CD8-positive, alpha-beta memory T cell (primary cell): ENCODE results near the gene CNTN2. TPM values are rescaled to one million over a fixed set of nuclear protein-coding genes. Genes with fewer than 3 reads are reported as not detected.
A peak's percentile ranks its signal among the peaks of the same experiment; 100 is the strongest.

Source experiments
- CTCF ChIA-PET: fragments of 350-600 bp; sonication (Branson Sonifier 250); formaldehyde crosslinking; loops from one replicate; lab custom pipeline; 2021; ENCODE audit warnings: antibody characterized with exemption; lab: Charles Lee
- POLR2A ChIA-PET: fragments of 350-600 bp; sonication (Branson Sonifier 250); formaldehyde crosslinking; loops from one replicate; lab custom pipeline; 2021; ENCODE audit warnings: antibody characterized with exemption; lab: Charles Lee
- DNase-seq, 5 donors: peaks; one replicate each; pipeline versions ENCODE4 v3.0.0 to v3.0.0-alpha.2; 2020 to 2022; ENCODE audit warnings: mixed read lengths in 1 of 5
- H3K27ac ChIP-seq: one replicate; pipeline ENCODE4 v1.7.0; 2013; ENCODE audit warnings: low read depth, mild to moderate bottlenecking, low read length, moderate library complexity
- H3K27me3 ChIP-seq: 2 replicates; pipeline ENCODE4 v1.7.0; 2013; ENCODE audit warnings: low read length, mild to moderate bottlenecking; ENCODE audit not compliant: insufficient read depth, poor library complexity, severe bottlenecking
- H3K36me3 ChIP-seq: 2 replicates; pipeline ENCODE4 v1.7.0; 2013; ENCODE audit warnings: mild to moderate bottlenecking, low read length, moderate library complexity; ENCODE audit not compliant: insufficient read depth
- H3K4me1 ChIP-seq: 2 replicates; pipeline ENCODE4 v1.7.0; 2013; ENCODE audit warnings: mild to moderate bottlenecking, low read length, moderate library complexity; ENCODE audit not compliant: insufficient read depth
- H3K4me3 ChIP-seq: 2 replicates; pipeline ENCODE4 v1.7.0; 2013; ENCODE audit warnings: mild to moderate bottlenecking, low read length
- H3K9me3 ChIP-seq: 2 replicates; pipeline ENCODE4 v1.7.0; 2013; ENCODE audit warnings: mild to moderate bottlenecking, low read length
- H3K27ac Mint-ChIP-seq, 8 donors: one replicate each; pipeline ENCODE4 v1.8.0; 2020 to 2021; ENCODE audit warnings: mixed read lengths in 8 of 8, mild to moderate bottlenecking in 6 of 8, inconsistent platforms in 3 of 8, moderate library complexity in 3 of 8
- H3K27me3 Mint-ChIP-seq, 2 donors: one replicate each; pipeline ENCODE4 v1.8.0; 2020 to 2021; ENCODE audit warnings: mixed read lengths in 2 of 2, mild to moderate bottlenecking in 1 of 2, moderate library complexity in 1 of 2
- H3K36me3 Mint-ChIP-seq, 3 donors: one replicate each; pipeline ENCODE4 v1.8.0; 2020 to 2021; ENCODE audit warnings: mixed read lengths in 3 of 3, inconsistent platforms in 1 of 3, mild to moderate bottlenecking in 1 of 3
- H3K4me1 Mint-ChIP-seq, 3 donors: one replicate each; pipeline ENCODE4 v1.8.0; 2020 to 2021; ENCODE audit warnings: mixed read lengths in 3 of 3, inconsistent platforms in 1 of 3, mild to moderate bottlenecking in 1 of 3
- H3K4me3 Mint-ChIP-seq, 7 donors: one replicate each; pipeline ENCODE4 v1.8.0; 2020 to 2021; ENCODE audit warnings: mixed read lengths in 7 of 7, mild to moderate bottlenecking in 6 of 7, moderate library complexity in 4 of 7, inconsistent platforms in 2 of 7
- H3K9me3 Mint-ChIP-seq, 5 donors: one replicate each; pipeline ENCODE4 v1.8.0; 2020 to 2022; ENCODE audit warnings: mixed read lengths in 5 of 5, mild to moderate bottlenecking in 3 of 5, moderate library complexity in 2 of 5, inconsistent platforms in 1 of 5
- polyA plus RNA-seq: library from polyadenylated mRNA; unstranded; fragments of 300-500 nt; fragmentation: Illumina TruSeq; gene quantifications from one replicate; pipeline ENCODE4 v1.2.3, GENCODE V29; 2021
- total RNA-seq, 2 experiments: library from RNA; stranded (reverse); gene quantifications; one replicate each; pipeline ENCODE4 v1.2.3, GENCODE V29; 2021

The CNTN2 gene
- total and polyA plus RNA-seq, 3 experiments from 2014 or later, result not detected

DNA sequence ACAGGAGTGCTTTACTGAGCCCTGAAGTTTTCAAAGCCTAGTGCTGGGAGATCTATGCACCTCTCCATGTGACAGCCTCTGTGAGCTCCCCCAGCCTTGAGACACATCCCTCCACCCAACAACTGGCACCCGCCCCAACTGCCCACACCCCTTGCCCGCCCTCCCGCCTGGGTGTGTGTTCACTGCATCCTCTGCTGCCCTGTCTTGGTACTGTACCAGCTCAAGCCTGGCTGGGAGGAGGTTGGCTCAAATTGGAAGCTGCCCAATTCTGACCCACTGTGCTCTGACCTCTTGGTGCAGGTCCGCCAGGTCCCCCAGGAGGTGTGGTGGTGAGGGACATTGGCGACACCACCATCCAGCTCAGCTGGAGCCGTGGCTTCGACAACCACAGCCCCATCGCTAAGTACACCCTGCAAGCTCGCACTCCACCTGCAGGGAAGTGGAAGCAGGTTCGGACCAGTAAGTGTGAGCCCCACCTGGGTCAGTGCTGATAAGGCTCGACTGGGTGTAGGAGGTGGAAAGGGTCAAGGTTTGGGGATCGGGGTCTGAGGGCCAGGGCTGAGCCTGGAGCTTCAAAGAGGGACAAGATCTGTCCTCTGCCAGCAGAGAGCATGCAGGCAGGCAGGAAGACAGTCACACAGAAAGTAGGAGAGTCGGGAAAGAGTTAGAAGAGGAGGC lies 23.3 kb downstream of the CNTN2 start:
- Mint-ChIP-seq H3K27ac (peak overlapping the region in 1 of 8 donors; percentile 63), H3K27me3 (no peaks in the 10 kb centered on the region), H3K4me1 (no peaks in the 10 kb centered on the region), H3K4me3 (no peak overlapping the region), H3K36me3 (no peaks in the 10 kb centered on the region), H3K9me3 (no peaks in the 10 kb centered on the region)
- no peaks in the 10 kb centered on the region for H3K4me1 ChIP-seq
- POLR2A ChIA-PET, result no interaction called here
- DNase-seq, result no peak
- no peaks in the 10 kb centered on the region for H3K9me3 ChIP-seq
- no peak overlapping the region for H3K4me3 ChIP-seq
- H3K27me3 ChIP-seq, result no peaks in the 10 kb centered on the region
- CTCF ChIA-PET, result no interaction called here
- no peaks in the 10 kb centered on the region for H3K36me3 ChIP-seq
- no peak overlapping the region for H3K27ac ChIP-seq

GRCh38 chr1:205067031-205067430 lies 24.0 kb downstream of the CNTN2 start:
- no peak overlapping the region for H3K4me3 ChIP-seq
- H3K4me1 Mint-ChIP-seq, result no peaks in the 10 kb centered on the region
- H3K27me3 ChIP-seq, result no peaks in the 10 kb centered on the region
- no peaks in the 10 kb centered on the region for H3K36me3 Mint-ChIP-seq
- no peak for DNase-seq
- CTCF ChIA-PET, result no interaction called here
- no peaks in the 10 kb centered on the region for H3K27me3 Mint-ChIP-seq
- no peaks in the 10 kb centered on the region for H3K9me3 Mint-ChIP-seq
- POLR2A ChIA-PET, result no interaction called here
- H3K36me3 ChIP-seq, result no peaks in the 10 kb centered on the region
- no peaks in the 10 kb centered on the region for H3K4me1 ChIP-seq
- no peak overlapping the region for H3K27ac Mint-ChIP-seq
- H3K27ac ChIP-seq, result no peak overlapping the region
- H3K9me3 ChIP-seq, result no peaks in the 10 kb centered on the region
- H3K4me3 Mint-ChIP-seq, result no peak overlapping the region

GRCh38 chr1:205068001-205068400 lies 25.0 kb downstream of the CNTN2 start:
- ChIA-PET CTCF (no interaction called here), POLR2A (no interaction called here)
- Mint-ChIP-seq H3K9me3 (no peaks in the 10 kb centered on the region), H3K36me3 (no peaks in the 10 kb centered on the region), H3K4me1 (no peaks in the 10 kb centered on the region), H3K27ac (peak overlapping the region in 1 of 8 donors; percentile 14), H3K4me3 (no peak overlapping the region), H3K27me3 (no peaks in the 10 kb centered on the region)
- H3K27me3 ChIP-seq, result no peaks in the 10 kb centered on the region
- H3K4me3 ChIP-seq, result no peak overlapping the region
- H3K36me3 ChIP-seq, result no peaks in the 10 kb centered on the region
- no peak for DNase-seq
- no peak overlapping the region for H3K27ac ChIP-seq
- no peaks in the 10 kb centered on the region for H3K9me3 ChIP-seq
- H3K4me1 ChIP-seq, result no peaks in the 10 kb centered on the region

DNA sequence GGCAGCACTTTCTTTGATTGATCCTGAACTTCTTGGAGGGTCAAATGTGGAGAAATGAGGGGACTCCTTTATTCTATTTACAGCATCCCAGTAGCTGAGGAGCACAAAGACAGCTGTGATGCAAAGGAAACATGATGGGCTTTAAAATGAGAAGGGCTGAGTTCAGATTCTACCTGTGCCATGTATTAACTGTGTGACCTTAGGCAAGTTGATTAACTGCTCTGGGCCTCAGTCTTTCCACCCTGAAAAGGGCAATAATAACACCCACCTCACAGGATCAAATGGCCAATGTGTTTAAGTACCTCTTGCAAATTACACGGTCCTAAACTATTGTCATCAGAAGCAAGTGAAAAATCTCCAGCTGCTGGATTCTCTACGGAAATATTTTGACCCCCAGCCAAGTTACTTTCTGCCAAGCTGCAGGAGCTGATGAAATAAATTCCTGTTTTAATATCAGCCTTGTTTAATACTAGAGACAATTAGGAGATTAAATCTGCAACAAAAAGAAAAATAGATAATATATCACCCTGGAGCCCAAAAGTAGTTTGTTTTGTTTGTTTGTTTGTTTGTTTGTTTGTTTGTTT lies 25.5 kb downstream of the CNTN2 start:
- Mint-ChIP-seq H3K27me3 (no peaks in the 10 kb centered on the region), H3K4me1 (no peaks in the 10 kb centered on the region), H3K36me3 (no peaks in the 10 kb centered on the region), H3K9me3 (no peaks in the 10 kb centered on the region), H3K4me3 (no peak overlapping the region), H3K27ac (peak overlapping the region in 1 of 8 donors; percentile 47)
- Histone ChIP-seq H3K4me1 (no peaks in the 10 kb centered on the region), H3K4me3 (no peak overlapping the region), H3K27ac (no peak overlapping the region), H3K36me3 (no peaks in the 10 kb centered on the region), H3K27me3 (no peaks in the 10 kb centered on the region), H3K9me3 (no peaks in the 10 kb centered on the region)
- ChIA-PET CTCF (no interaction called here), POLR2A (no interaction called here)
- no peak for DNase-seq

GRCh38 chr1:205069371-205070125 lies 26.5 kb downstream of the CNTN2 start:
- POLR2A ChIA-PET, result no interaction called here
- no peak overlapping the region for H3K27ac ChIP-seq
- no peak overlapping the region for H3K4me3 ChIP-seq
- Mint-ChIP-seq H3K4me3 (no peak overlapping the region), H3K27me3 (no peaks in the 10 kb centered on the region), H3K9me3 (no peaks in the 10 kb centered on the region), H3K4me1 (no peaks in the 10 kb centered on the region), H3K27ac (no peak overlapping the region), H3K36me3 (no peaks in the 10 kb centered on the region)
- H3K27me3 ChIP-seq, result no peaks in the 10 kb centered on the region
- CTCF ChIA-PET, result no interaction called here
- H3K4me1 ChIP-seq, result no peaks in the 10 kb centered on the region
- H3K9me3 ChIP-seq, result no peaks in the 10 kb centered on the region
- no peak for DNase-seq
- no peaks in the 10 kb centered on the region for H3K36me3 ChIP-seq

- Mint-ChIP-seq H3K27ac (no peak overlapping the region), H3K4me3 (no peak overlapping the region), H3K4me1 (no peaks in the 10 kb centered on the region), H3K9me3 (no peaks in the 10 kb centered on the region), H3K27me3 (peaks cover 0 to 2% of the 10 kb centered on the region in 2 donors), H3K36me3 (no peaks in the 10 kb centered on the region)
- Histone ChIP-seq H3K36me3 (no peaks in the 10 kb centered on the region), H3K4me3 (no peak overlapping the region), H3K9me3 (no peaks in the 10 kb centered on the region), H3K27me3 (no peaks in the 10 kb centered on the region), H3K4me1 (no peaks in the 10 kb centered on the region), H3K27ac (no peak overlapping the region)
- POLR2A ChIA-PET, result no interaction called here
- no peak for DNase-seq
- CTCF ChIA-PET, result interaction anchor here (1.1 kb wide), 1 partner anchor 9 kb away, joined by 5 read pairs; no protein-coding TSS in a partner anchor
Measured at GRCh38 chr1:205071028-205071409, 28.0 kb downstream of the CNTN2 start.

- Histone ChIP-seq H3K4me1 (no peaks in the 10 kb centered on the region), H3K27me3 (no peaks in the 10 kb centered on the region), H3K4me3 (no peak overlapping the region), H3K9me3 (no peaks in the 10 kb centered on the region), H3K36me3 (no peaks in the 10 kb centered on the region), H3K27ac (no peak overlapping the region)
- H3K27ac Mint-ChIP-seq, result no peak overlapping the region
- H3K4me1 Mint-ChIP-seq, result no peaks in the 10 kb centered on the region
- POLR2A ChIA-PET, result interaction anchor here (0.5 kb wide), 1 partner anchor 626 kb away, joined by 3 read pairs; no protein-coding TSS in a partner anchor
- CTCF ChIA-PET, result interaction anchor here (1.1 kb wide), 1 partner anchor 10 kb away, joined by 5 read pairs; no protein-coding TSS in a partner anchor
- H3K4me3 Mint-ChIP-seq, result no peak overlapping the region
- H3K36me3 Mint-ChIP-seq, result no peaks in the 10 kb centered on the region
- no peaks in the 10 kb centered on the region for H3K9me3 Mint-ChIP-seq
- H3K27me3 Mint-ChIP-seq, result peaks cover 0 to 2% of the 10 kb centered on the region in 2 donors
- no peak for DNase-seq
Measured at GRCh38 chr1:205071801-205072200, 28.8 kb downstream of the CNTN2 start.

- no peak overlapping the region for H3K27ac Mint-ChIP-seq
- CTCF ChIA-PET, result no interaction called here
Measured at GRCh38 chr1:205072286-205072685, 29.3 kb downstream of the CNTN2 start.

More at GRCh38 chr1:205072286-205072685, 29.3 kb downstream of the CNTN2 start:
- H3K4me1 Mint-ChIP-seq, result no peaks in the 10 kb centered on the region
- H3K27me3 Mint-ChIP-seq, result peaks cover 0 to 2% of the 10 kb centered on the region in 2 donors
- H3K4me3 ChIP-seq, result no peak overlapping the region
- H3K9me3 Mint-ChIP-seq, result no peaks in the 10 kb centered on the region
- H3K27me3 ChIP-seq, result no peaks in the 10 kb centered on the region
- no peak for DNase-seq
- no peak overlapping the region for H3K4me3 Mint-ChIP-seq
- H3K36me3 Mint-ChIP-seq, result no peaks in the 10 kb centered on the region
- no peaks in the 10 kb centered on the region for H3K4me1 ChIP-seq
- H3K9me3 ChIP-seq, result no peaks in the 10 kb centered on the region
- H3K27ac ChIP-seq, result no peak overlapping the region
- POLR2A ChIA-PET, result no interaction called here
- no peaks in the 10 kb centered on the region for H3K36me3 ChIP-seq
